Measurements from ENCODE around the gene PDSS2. TPM values are rescaled to one million over a fixed set of nuclear protein-coding genes. Genes with fewer than 3 reads are reported as not detected.

PDSS2 gene
- total RNA-seq, 1 donor from 2014 or later: 12.4 TPM

DNA sequence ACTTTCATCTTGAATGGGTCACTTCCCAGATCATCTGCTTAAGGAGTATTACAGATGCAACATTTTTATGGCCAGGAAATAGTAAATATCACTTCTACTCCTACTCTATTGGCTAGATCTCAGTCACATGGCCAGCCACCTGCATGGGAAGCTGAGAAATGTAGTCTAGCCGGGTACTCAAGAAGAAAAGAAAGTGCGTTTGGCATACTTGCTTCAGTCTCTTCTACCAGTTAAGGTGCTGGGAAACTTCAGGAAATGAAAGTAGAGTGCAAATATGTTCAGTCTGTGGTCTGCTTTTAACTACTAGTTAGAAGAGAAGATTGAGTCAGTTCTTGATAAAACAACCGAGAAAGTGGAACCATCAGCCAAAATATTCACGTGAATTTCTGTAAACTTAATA, 129.2 kb downstream of the PDSS2 start:
- H3K27me3 Mint-ChIP-seq (ENCODE audit: unreplicated experiment): no peaks in the 10 kb centered on the region
- no peak for DNase-seq (ENCODE audit: extremely low spot score, unreplicated experiment)
- H3K4me1 Mint-ChIP-seq (ENCODE audit: unreplicated experiment): no peaks in the 10 kb centered on the region
- TF ChIP-seq, protein P1, sequence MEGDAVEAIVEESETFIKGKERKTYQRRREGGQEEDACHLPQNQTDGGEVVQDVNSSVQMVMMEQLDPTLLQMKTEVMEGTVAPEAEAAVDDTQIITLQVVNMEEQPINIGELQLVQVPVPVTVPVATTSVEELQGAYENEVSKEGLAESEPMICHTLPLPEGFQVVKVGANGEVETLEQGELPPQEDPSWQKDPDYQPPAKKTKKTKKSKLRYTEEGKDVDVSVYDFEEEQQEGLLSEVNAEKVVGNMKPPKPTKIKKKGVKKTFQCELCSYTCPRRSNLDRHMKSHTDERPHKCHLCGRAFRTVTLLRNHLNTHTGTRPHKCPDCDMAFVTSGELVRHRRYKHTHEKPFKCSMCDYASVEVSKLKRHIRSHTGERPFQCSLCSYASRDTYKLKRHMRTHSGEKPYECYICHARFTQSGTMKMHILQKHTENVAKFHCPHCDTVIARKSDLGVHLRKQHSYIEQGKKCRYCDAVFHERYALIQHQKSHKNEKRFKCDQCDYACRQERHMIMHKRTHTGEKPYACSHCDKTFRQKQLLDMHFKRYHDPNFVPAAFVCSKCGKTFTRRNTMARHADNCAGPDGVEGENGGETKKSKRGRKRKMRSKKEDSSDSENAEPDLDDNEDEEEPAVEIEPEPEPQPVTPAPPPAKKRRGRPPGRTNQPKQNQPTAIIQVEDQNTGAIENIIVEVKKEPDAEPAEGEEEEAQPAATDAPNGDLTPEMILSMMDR (IDR thresholded peaks at IDR 0.05): no peak
- no peaks in the 10 kb centered on the region for H3K36me3 Mint-ChIP-seq (ENCODE audit: unreplicated experiment)
- no peaks in the 10 kb centered on the region for H3K9me3 Mint-ChIP-seq (ENCODE audit: unreplicated experiment)
- no peak overlapping the region for H3K4me3 Mint-ChIP-seq (ENCODE audit: unreplicated experiment)
- H3K27ac Mint-ChIP-seq (ENCODE audit: unreplicated experiment): no peak overlapping the region

GRCh38 chr6:107329063-107329860, 130.1 kb downstream of the PDSS2 start:
- no peak for DNase-seq (ENCODE audit: extremely low spot score, unreplicated experiment)
- TF ChIP-seq, protein P1 (IDR thresholded peaks at IDR 0.05): no peak
- no peaks in the 10 kb centered on the region for H3K36me3 Mint-ChIP-seq (ENCODE audit: unreplicated experiment)
- no peak overlapping the region for H3K27ac Mint-ChIP-seq (ENCODE audit: unreplicated experiment)
- no peaks in the 10 kb centered on the region for H3K27me3 Mint-ChIP-seq (ENCODE audit: unreplicated experiment)
- no peak overlapping the region for H3K4me3 Mint-ChIP-seq (ENCODE audit: unreplicated experiment)
- no peaks in the 10 kb centered on the region for H3K4me1 Mint-ChIP-seq (ENCODE audit: unreplicated experiment)
- H3K9me3 Mint-ChIP-seq (ENCODE audit: unreplicated experiment): no peaks in the 10 kb centered on the region

GRCh38 chr6:107328081-107328480, 131.3 kb downstream of the PDSS2 start:
- Mint-ChIP-seq H3K4me1 (ENCODE audit: unreplicated experiment) (peaks cover 3% of the 10 kb centered on the region), H3K27me3 (ENCODE audit: unreplicated experiment) (no peaks in the 10 kb centered on the region), H3K36me3 (ENCODE audit: unreplicated experiment) (no peaks in the 10 kb centered on the region), H3K4me3 (ENCODE audit: unreplicated experiment) (no peak overlapping the region), H3K9me3 (ENCODE audit: unreplicated experiment) (no peaks in the 10 kb centered on the region), H3K27ac (ENCODE audit: unreplicated experiment) (no peak overlapping the region)
- TF ChIP-seq, protein P1 (IDR thresholded peaks at IDR 0.05): no peak
- DNase-seq (ENCODE audit: extremely low spot score, unreplicated experiment): no peak

DNA sequence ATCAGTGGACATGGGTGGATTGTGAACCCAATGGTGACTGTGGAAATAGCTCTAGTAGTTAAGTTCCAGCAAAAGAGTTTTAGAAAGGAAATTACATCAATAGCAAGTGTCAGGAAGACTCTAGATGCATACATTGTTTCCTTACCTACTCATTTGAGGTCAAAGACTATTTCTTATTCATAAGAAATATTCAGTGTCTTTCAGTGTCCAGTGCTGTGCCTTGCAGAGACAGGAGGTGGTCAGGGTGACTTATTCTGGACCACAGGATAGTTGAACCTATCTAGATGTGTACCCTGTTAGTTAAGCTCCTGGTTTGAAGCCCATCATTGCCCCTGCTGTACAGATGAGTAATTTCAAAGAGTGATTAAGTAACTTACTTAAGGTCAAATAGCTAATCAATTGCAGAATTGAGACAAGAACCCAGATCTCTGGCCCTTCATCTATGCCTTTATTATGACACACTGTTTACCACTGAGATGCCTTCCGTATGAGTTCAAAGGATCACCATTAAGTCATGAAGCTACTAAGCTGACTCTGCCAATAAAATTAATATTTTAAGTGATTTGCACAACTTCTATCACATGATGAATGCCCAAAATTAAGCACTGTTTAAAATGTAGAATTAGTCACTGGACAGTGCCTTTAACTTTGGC, 136.1 kb downstream of the PDSS2 start:
- Mint-ChIP-seq H3K9me3 (ENCODE audit: unreplicated experiment) (no peaks in the 10 kb centered on the region), H3K4me3 (ENCODE audit: unreplicated experiment) (no peak overlapping the region), H3K36me3 (ENCODE audit: unreplicated experiment) (no peaks in the 10 kb centered on the region), H3K4me1 (ENCODE audit: unreplicated experiment) (peaks cover 7% of the 10 kb centered on the region), H3K27me3 (ENCODE audit: unreplicated experiment) (no peaks in the 10 kb centered on the region), H3K27ac (ENCODE audit: unreplicated experiment) (no peak overlapping the region)
- TF ChIP-seq, protein P1 (IDR thresholded peaks at IDR 0.05): no peak
- DNase-seq (ENCODE audit: extremely low spot score, unreplicated experiment): no peak

- TF ChIP-seq, protein P1 (IDR thresholded peaks at IDR 0.05): no peak
Measured at GRCh38 chr6:107321793-107322192, 137.6 kb downstream of the PDSS2 start.

More at GRCh38 chr6:107321793-107322192, 137.6 kb downstream of the PDSS2 start:
- Mint-ChIP-seq H3K27ac (ENCODE audit: unreplicated experiment) (no peak overlapping the region), H3K9me3 (ENCODE audit: unreplicated experiment) (no peaks in the 10 kb centered on the region), H3K36me3 (ENCODE audit: unreplicated experiment) (no peaks in the 10 kb centered on the region), H3K27me3 (ENCODE audit: unreplicated experiment) (no peaks in the 10 kb centered on the region), H3K4me1 (ENCODE audit: unreplicated experiment) (peaks cover 10% of the 10 kb centered on the region), H3K4me3 (ENCODE audit: unreplicated experiment) (no peak overlapping the region)
- DNase-seq (ENCODE audit: extremely low spot score, unreplicated experiment): no peak

Measured in osteocyte (in vitro differentiated cells).